ENCODE measurements around the gene KBTBD13.
A peak's percentile ranks its signal among the peaks of the same experiment; 100 is the strongest.

KBTBD13 gene

GRCh38 chr15:65032801-65033537, 43.6 kb upstream of the KBTBD13 start:
- DNase-seq (ENCODE audit: low read depth), result peak; percentile 69
- TF ChIP-seq, protein P1, sequence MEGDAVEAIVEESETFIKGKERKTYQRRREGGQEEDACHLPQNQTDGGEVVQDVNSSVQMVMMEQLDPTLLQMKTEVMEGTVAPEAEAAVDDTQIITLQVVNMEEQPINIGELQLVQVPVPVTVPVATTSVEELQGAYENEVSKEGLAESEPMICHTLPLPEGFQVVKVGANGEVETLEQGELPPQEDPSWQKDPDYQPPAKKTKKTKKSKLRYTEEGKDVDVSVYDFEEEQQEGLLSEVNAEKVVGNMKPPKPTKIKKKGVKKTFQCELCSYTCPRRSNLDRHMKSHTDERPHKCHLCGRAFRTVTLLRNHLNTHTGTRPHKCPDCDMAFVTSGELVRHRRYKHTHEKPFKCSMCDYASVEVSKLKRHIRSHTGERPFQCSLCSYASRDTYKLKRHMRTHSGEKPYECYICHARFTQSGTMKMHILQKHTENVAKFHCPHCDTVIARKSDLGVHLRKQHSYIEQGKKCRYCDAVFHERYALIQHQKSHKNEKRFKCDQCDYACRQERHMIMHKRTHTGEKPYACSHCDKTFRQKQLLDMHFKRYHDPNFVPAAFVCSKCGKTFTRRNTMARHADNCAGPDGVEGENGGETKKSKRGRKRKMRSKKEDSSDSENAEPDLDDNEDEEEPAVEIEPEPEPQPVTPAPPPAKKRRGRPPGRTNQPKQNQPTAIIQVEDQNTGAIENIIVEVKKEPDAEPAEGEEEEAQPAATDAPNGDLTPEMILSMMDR (conservative IDR thresholded peaks at IDR 0.05; ENCODE audit: low read depth, low read length), result peak; percentile 77
- H3K4me3 ChIP-seq (ENCODE audit: low read depth, low read length), result no peak overlapping the region

DNA sequence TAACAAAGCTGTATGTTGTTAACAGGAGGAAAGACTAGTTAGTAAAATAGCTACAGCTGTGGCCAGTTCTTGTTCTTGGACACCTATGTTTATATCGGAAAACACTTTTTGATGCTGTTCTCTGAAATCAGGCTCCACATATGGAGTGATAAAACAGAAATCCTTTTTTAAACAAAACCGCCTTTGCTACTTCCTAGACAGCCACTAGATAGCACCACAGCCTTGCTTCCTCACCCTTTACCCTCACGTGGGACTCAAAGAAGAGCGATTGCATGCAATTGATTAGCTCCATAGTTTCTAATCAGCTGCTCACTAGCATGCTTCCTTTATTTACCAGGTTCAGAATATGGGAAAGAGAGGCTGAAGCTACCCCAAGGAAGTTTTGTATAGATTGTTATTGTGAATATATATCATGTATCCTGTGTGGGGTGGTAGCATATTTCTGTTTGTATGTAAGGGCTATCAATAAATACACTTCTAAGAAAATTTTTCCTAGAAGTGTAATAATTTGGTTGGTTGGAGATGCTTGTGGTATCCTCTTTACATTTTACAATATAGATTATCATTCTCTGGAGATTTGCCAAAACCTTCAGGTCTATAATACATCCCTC, 42.8 kb upstream of the KBTBD13 start:
- TF ChIP-seq, protein P1 (conservative IDR thresholded peaks at IDR 0.05; ENCODE audit: low read depth, low read length), result peak; percentile 76
- DNase-seq (ENCODE audit: low read depth), result peak; percentile 74
- no peak overlapping the region for H3K4me3 ChIP-seq (ENCODE audit: low read depth, low read length)

DNA sequence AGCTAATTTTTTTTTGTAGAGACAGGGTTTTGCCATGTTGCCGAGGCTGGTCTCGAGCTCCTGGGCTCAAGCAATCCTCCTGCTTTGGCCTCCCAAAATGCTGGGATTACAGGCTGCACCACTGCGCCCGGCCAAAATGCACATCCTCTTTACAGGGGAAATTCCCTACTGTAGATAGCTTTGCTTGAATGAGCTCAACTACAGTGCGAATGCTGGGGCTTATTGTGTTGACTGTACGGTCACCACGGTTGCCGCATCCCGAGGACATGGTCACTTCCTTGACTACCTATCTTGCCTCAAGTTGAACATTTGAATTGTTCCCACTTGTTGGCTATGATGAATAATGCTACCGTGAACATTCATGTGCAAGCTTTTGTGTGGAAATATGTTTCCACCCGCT, 41.8 kb upstream of the KBTBD13 start:
- DNase-seq (ENCODE audit: low read depth), result no peak
- TF ChIP-seq, protein P1 (conservative IDR thresholded peaks at IDR 0.05; ENCODE audit: low read depth, low read length), result no peak
- H3K4me3 ChIP-seq (ENCODE audit: low read depth, low read length), result no peak overlapping the region

DNA sequence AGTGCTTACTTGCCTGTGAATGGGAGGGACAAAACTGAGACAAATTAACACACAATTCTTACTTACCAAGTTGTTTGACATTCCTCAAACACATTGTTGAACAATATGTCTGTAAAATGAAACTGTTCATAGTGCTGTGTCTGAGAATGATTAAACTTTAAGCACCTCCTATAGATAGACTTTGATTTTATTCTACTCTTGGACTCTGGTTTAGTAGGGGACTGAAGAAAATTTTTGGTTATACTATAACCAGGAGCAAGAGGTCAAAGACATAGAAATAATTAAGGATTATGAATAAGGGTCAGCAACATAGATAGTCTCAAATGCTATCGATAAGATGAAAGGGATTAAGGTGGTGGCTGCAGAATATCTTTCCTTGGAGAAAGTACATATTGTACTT, 39.2 kb upstream of the KBTBD13 start:
- H3K4me3 ChIP-seq (ENCODE audit: low read depth, low read length), result no peak overlapping the region
- DNase-seq (ENCODE audit: low read depth), result no peak
- TF ChIP-seq, protein P1 (conservative IDR thresholded peaks at IDR 0.05; ENCODE audit: low read depth, low read length), result no peak

DNA sequence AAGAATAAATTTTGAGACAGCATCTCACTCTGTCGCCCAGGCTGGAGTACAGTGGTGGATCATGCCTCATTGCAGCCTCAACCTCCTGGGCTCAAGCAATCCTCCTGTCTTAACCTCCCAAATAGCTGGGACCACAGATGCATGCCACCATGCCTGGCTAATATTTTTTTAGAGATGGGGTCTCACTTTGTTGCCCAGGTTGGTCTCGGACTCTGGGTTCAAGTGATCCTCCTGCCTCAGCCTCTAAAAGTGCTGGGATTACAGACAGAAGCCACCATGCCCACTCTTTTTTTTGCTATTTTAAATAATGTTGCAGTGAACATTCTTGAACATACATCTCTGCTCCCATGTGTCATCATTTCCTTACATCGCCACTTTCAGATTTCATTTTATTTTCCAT, 38.1 kb upstream of the KBTBD13 start:
- H3K4me3 ChIP-seq (ENCODE audit: low read depth, low read length), result no peak overlapping the region
- DNase-seq (ENCODE audit: low read depth), result no peak
- TF ChIP-seq, protein P1 (conservative IDR thresholded peaks at IDR 0.05; ENCODE audit: low read depth, low read length), result no peak

DNA sequence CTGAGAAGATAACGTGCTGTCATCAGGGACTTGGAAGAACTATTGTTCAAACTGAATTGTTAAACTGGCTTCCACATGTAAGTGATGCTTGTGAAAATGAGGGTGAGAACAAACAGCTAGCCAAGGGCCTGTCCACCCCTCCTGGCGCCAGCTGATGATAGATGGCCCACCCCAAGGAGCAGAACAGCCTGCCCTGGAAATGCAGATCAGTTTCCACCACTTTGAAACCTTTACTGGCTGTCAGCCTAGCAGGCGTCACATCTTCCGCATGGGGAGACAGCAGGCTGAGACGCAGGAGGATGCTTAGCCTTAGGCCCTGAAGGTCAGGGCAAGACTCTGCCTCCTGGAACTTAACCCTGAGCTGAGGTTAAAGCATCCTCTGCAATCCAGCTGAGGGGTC, 37.7 kb upstream of the KBTBD13 start:
- TF ChIP-seq, protein P1 (conservative IDR thresholded peaks at IDR 0.05; ENCODE audit: low read depth, low read length), result no peak
- DNase-seq (ENCODE audit: low read depth), result no peak
- no peak overlapping the region for H3K4me3 ChIP-seq (ENCODE audit: low read depth, low read length)

- no peak overlapping the region for H3K4me3 ChIP-seq (ENCODE audit: low read depth, low read length)
- TF ChIP-seq, protein P1 (conservative IDR thresholded peaks at IDR 0.05; ENCODE audit: low read depth, low read length), result no peak
- DNase-seq (ENCODE audit: low read depth), result no peak
Measured at GRCh38 chr15:65040461-65040860, 36.1 kb upstream of the KBTBD13 start.
